Fibroblast of the aortic adventitia (primary cell): Measurements from ENCODE around the gene FRS3. TPM values are rescaled to one million over a fixed set of nuclear protein-coding genes. Genes with fewer than 3 reads are reported as not detected.

ENCODE experiments used
- DNase-seq: peaks from one replicate; pipeline ENCODE4 v3.0.0-alpha.2; 2010; ENCODE audit warnings: low read depth
- H3K4me3 ChIP-seq: 2 replicates; pipeline ENCODE4 v1.5.1; 2011; ENCODE audit warnings: low read depth, mild to moderate bottlenecking, control low read depth, low read length, moderate library complexity
- CTCF ChIP-seq: IDR thresholded peaks from 2 replicates; pipeline ENCODE4 v1.5.1; 2011; ENCODE audit warnings: mild to moderate bottlenecking, low read length, control low read depth, inconsistent platforms; ENCODE audit not compliant: insufficient read depth
- total RNA-seq: library from RNA; depleted of rRNA; stranded (reverse); fragments of >200 nt; gene quantifications from 2 replicates; pipeline ENCODE4 v1.2.3, GENCODE V29; 2012; ENCODE audit warnings: low replicate concordance

The FRS3 gene
- total RNA-seq, 1 donor, result 1.4 TPM

- no peak for TF ChIP-seq CTCF
- no peak overlapping the region for H3K4me3 ChIP-seq
- no peak for DNase-seq
Observed at GRCh38 chr6:41805830-41806774, 26.4 kb upstream of the FRS3 start.

- DNase-seq, result peak; percentile 41
Observed at GRCh38 chr6:41801380-41801779, 21.7 kb upstream of the FRS3 start.

GRCh38 chr6:41799559-41799911 lies 19.8 kb upstream of the FRS3 start:
- TF ChIP-seq CTCF, result no peak
- no peak overlapping the region for H3K4me3 ChIP-seq
- no peak for DNase-seq

More at GRCh38 chr6:41801380-41801779, 21.7 kb upstream of the FRS3 start:
- H3K4me3 ChIP-seq, result no peak overlapping the region
- TF ChIP-seq CTCF, result peak; percentile 75

GRCh38 chr6:41798901-41799558 lies 19.3 kb upstream of the FRS3 start:
- H3K4me3 ChIP-seq, result no peak overlapping the region
- no peak for TF ChIP-seq CTCF
- no peak for DNase-seq

GRCh38 chr6:41796474-41796873 lies 16.8 kb upstream of the FRS3 start:
- no peak for TF ChIP-seq CTCF
- no peak for DNase-seq
- H3K4me3 ChIP-seq, result no peak overlapping the region

GRCh38 chr6:41791984-41792383 lies 12.3 kb upstream of the FRS3 start:
- TF ChIP-seq CTCF, result no peak
- no peak for DNase-seq
- H3K4me3 ChIP-seq, result no peak overlapping the region
